Ovary (tissue), 9 donors: ENCODE measurements around the gene TGM5. TPM values are rescaled to one million over a fixed set of nuclear protein-coding genes. Genes with fewer than 3 reads are reported as not detected.

ENCODE experiments used
- DNase-seq, 5 donors: peaks; one replicate each; pipeline ENCODE4 v3.0.0-alpha.2; 2019 to 2020
- H3K27ac ChIP-seq, 2 donors: fragments of 200-600 bp; one replicate each; pipeline versions ENCODE4 v1.5.1 to v1.8.0; 2019 to 2022
- H3K27me3 ChIP-seq: fragments of 200-600 bp; one replicate; pipeline ENCODE4 v1.8.0; 2022
- H3K36me3 ChIP-seq: fragments of 200-600 bp; sonication (generic); one replicate; pipeline ENCODE4 v1.5.1; 2019
- H3K4me1 ChIP-seq: one replicate; pipeline ENCODE4 v1.8.1; 2013; ENCODE audit warnings: mild to moderate bottlenecking, moderate library complexity; ENCODE audit not compliant: insufficient read depth
- H3K4me3 ChIP-seq: fragments of 200-600 bp; sonication (generic); one replicate; pipeline ENCODE4 v1.5.1; 2017
- H3K9me3 ChIP-seq, 2 donors: fragments of 200-600 bp in 1 of 2; sonication (generic) in 1 of 2; one replicate each; pipeline versions ENCODE4 v1.5.1 to v1.8.1; 2013 to 2019; ENCODE audit warnings: mild to moderate bottlenecking in 1 of 2, moderate library complexity in 1 of 2
- CTCF ChIP-seq, 3 donors: fragments of 450-650 bp in 2 of 3; fragments of 200-600 bp in 1 of 3; IDR thresholded peaks; one replicate each; pipeline versions ENCODE4 v1.5.1 to v1.8.0; 2016 to 2022; ENCODE audit warnings: antibody characterized with exemption in 3 of 3, mild to moderate bottlenecking in 1 of 3
- EP300 ChIP-seq: sonication (generic); formaldehyde crosslinking; IDR thresholded peaks from one replicate; pipeline ENCODE4 v1.6.1; 2017; ENCODE audit warnings: antibody characterized with exemption
- POLR2A ChIP-seq: fragments of 450-650 bp; IDR thresholded peaks from one replicate; pipeline ENCODE4 v1.6.1; 2017; ENCODE audit warnings: antibody characterized with exemption, mild to moderate bottlenecking, moderate library complexity
- WGBS, 3 donors: extraction: QIAGEN DNeasy Blood & Tissue Kit in 1 of 3; methylation state at CpG; one replicate each; pipeline versions ENCODE4 v1.1.5 to v1.1.7; 2013 to 2017; 5-methylcytosine and 5-hydroxymethylcytosine counted together
- intact Hi-C, 4 donors: fragments of 100-400 bp; cut with DNase I; formaldehyde crosslinking; loops; one replicate each; pipeline versions ENCODE4 v1.11.0 to v1.15.1; 2022 to 2023
- polyA plus RNA-seq, 2 donors: library from polyadenylated mRNA; stranded (reverse); fragments of 200-250 nt in 1 of 2; fragments of 350-450 nt in 1 of 2; fragmentation: Illumina TruSeq in 1 of 2; extraction: RNeasy Lipid Tissue Mini Kit (QIAGEN cat#74804) in 1 of 2; gene quantifications; one replicate each; pipeline ENCODE4 v1.2.3, GENCODE V29; 2013 to 2014
- total RNA-seq, 7 donors: library from RNA; depleted of rRNA in 2 of 7; stranded (reverse); fragments of >200 nt in 2 of 7; fragmentation: NEBNext Ultra II Directional in 3 of 7; extraction: Animal tissue kit (Norgen Biotek cat#: 25700) in 3 of 7; gene quantifications; one replicate each; pipeline versions ENCODE4 v1.1.0 to v1.2.4, GENCODE V29; 2016 to 2023
- donor health status: DM: no; HTN: no; CAD: no; lungs with moderate emphysema.
- donor health status: DM: no; HTN: no; CAD: no.
- donor health status: Bipolar disorder and iron deficiency.
- donor health status: DM: yes; HTN: yes; CAD: no.
- donor health status: DM: no; HTN: no; CAD: no.
- donor health status: DM: yes; HTN: yes; CAD: no.

TGM5 gene
- total and polyA plus RNA-seq, 9 donors = not detected

- Histone ChIP-seq H3K36me3 (no peaks in the 10 kb centered on the region), H3K27me3 (no peaks in the 10 kb centered on the region), H3K4me3 (no peak overlapping the region), H3K9me3 (no peaks in the 10 kb centered on the region), H3K27ac (no peak overlapping the region), H3K4me1 (no peaks in the 10 kb centered on the region)
- DNase-seq = no peak
- TF ChIP-seq CTCF (IDR thresholded peaks at IDR 0.05) (no peak), POLR2A (no peak), EP300 (no peak)
- WGBS, 3 donors = 82 to 87% (median 82%) methylated on average over 2 of the region's 2 CpGs
- intact Hi-C loops = no loop called here
These were observed 77.4 kb downstream of the TGM5 start for GRCh38 chr15:43189296-43189695.

DNA sequence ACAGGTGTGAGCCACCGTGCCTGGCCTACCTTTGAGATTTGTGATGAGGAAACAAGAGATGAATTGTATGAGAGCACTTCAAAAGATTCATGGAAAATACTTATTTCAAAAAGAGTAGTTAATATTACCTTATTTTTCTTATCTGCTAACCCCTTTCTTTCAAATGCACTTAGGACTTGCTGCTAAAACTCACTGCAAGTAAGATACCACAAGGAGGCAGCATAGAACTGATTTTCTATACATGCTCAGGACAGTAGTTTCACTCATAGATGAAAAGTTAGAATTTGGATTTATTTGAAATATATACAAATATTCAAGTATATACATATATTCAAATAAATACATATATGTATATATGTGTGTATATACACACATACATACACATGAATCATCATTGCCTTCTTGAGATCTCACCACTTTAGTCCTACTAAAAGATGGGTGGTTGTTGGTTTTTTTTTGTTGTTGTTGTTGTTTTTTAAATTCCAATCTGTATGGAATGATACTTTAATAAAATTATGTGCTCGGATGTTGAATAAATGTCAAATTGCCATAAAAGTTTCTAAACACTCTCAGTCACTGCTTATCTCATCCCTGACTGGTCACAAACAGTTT, 79.1 kb downstream of the TGM5 start:
- Histone ChIP-seq H3K36me3 (no peaks in the 10 kb centered on the region), H3K9me3 (no peaks in the 10 kb centered on the region), H3K4me1 (no peaks in the 10 kb centered on the region), H3K4me3 (no peak overlapping the region), H3K27me3 (no peaks in the 10 kb centered on the region), H3K27ac (no peak overlapping the region)
- WGBS, 3 donors = 66 to 70% (median 68%) methylated on average over 2 of the region's 2 CpGs
- intact Hi-C loops = no loop called here
- no peak for TF ChIP-seq EP300
- TF ChIP-seq CTCF (IDR thresholded peaks at IDR 0.05) = no peak
- no peak for TF ChIP-seq POLR2A
- DNase-seq = no peak

GRCh38 chr15:43186003-43186353, 80.8 kb downstream of the TGM5 start:
- Histone ChIP-seq H3K4me3 (peak overlapping the region; percentile 91), H3K27me3 (no peaks in the 10 kb centered on the region), H3K4me1 (no peaks in the 10 kb centered on the region), H3K9me3 (no peaks in the 10 kb centered on the region), H3K27ac (peak overlapping the region in 1 of 2 donors; percentile 69), H3K36me3 (no peaks in the 10 kb centered on the region)
- intact Hi-C loops = no loop called here
- WGBS, 3 donors = 3 to 5% (median 3%) methylated on average over 13 of the region's 13 CpGs
- no peak for DNase-seq
- TF ChIP-seq CTCF (IDR thresholded peaks at IDR 0.05) (no peak), POLR2A (no peak), EP300 (no peak)

DNA sequence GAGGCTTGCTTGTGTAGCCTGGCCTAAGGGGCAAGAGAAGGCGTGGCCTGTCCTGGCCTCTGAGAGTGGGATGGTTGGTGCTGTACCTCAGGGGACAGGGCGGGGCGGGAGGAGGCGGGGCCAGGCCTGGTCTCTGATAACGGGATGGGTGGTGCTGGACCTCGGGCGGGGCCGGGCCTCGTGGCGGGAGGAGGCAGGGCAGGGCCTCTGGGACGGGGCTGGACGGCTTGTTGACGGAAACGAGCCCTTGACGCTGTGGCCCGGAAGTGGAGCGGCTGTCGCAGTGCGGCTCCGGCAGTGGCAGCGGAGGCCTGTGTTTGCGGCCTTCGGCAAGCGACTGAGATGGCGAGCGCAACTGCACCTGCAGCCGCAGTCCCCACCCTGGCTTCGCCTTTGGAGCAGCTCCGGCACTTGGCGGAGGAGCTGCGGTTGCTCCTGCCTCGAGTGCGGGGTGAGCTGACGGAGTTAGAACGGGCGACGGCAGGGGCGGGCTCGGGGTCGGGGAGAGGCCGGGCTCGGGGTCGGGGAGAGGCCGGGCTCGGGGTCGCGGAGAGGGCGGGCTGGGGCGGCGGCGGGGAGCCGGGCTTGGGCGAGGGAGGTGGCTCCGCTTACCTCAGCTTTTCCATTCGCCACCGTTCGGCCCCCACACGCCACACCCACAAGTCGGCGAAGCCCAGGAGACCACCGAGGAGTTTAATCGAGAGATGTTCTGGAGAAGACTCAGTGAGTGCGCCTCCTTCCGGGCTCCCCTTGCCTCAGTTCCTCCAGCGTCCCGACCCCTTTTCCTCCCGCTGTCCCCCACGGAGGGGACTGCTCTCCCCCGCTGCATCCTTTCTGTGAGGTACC, 81.3 kb downstream of the TGM5 start, which contains the start of gene CCNDBP1:
CCNDBP1 (plus strand) TSS at position 247 of the 846 bp plus-strand sequence; CDS start at position 343, 96 bp downstream.
- Histone ChIP-seq H3K36me3 (no peaks in the 10 kb centered on the region), H3K27me3 (no peaks in the 10 kb centered on the region), H3K27ac (peak within 1 kb of the TSS; percentile 58 to 69), H3K9me3 (no peaks in the 10 kb centered on the region), H3K4me1 (no peaks in the 10 kb centered on the region), H3K4me3 (peak within 1 kb of the TSS; percentile 91)
- peak; percentile 79 to 89 (median 84) for DNase-seq
- intact Hi-C loops = no loop called here
- TF ChIP-seq POLR2A (peak; percentile 22), EP300 (no peak)
- WGBS, 3 donors = 2 to 3% (median 2%) methylated on average over 48 to 69 of the region's 69 CpGs
